Measurements from ENCODE around the gene ATOH1.

The ATOH1 gene

GRCh38 chr4:93828332-93828994, at the start of gene ATOH1:
ATOH1 (plus strand) TSS chr4:93828753; CDS start chr4:93828927, 174 bp downstream.
- intact Hi-C loops (cut with DNase I) = no loop called here
- peak in 13 of 42 donors; percentile 6 to 45 (median 18) for DNase-seq

GRCh38 chr4:93779228-93779627, 49.3 kb upstream of the ATOH1 start:
- no peak for DNase-seq
- intact Hi-C loops (cut with DNase I) = no loop called here

- no peak for DNase-seq
These were observed 48.5 kb upstream of the ATOH1 start for GRCh38 chr4:93780080-93780479.

GRCh38 chr4:93781198-93781597, 47.4 kb upstream of the ATOH1 start:
- intact Hi-C loops (cut with DNase I) = no loop called here
- DNase-seq = no peak

More at GRCh38 chr4:93780080-93780479, 48.5 kb upstream of the ATOH1 start:
- intact Hi-C loops (cut with DNase I) = no loop called here

GRCh38 chr4:93786149-93786548, 42.4 kb upstream of the ATOH1 start:
- DNase-seq = no peak
- intact Hi-C loops (cut with DNase I) = no loop called here

GRCh38 chr4:93788712-93789111, 39.8 kb upstream of the ATOH1 start:
- intact Hi-C loops (cut with DNase I) = no loop called here
- DNase-seq = peak in 1 of 42 donors; percentile 16

GRCh38 chr4:93791570-93792195, 36.9 kb upstream of the ATOH1 start:
- intact Hi-C loops (cut with DNase I) = no loop called here
- DNase-seq = peak; percentile 20 to 88 (median 68)

- intact Hi-C loops (cut with DNase I) = no loop called here
These were observed 26.5 kb upstream of the ATOH1 start for GRCh38 chr4:93802045-93802444.

GRCh38 chr4:93809773-93810172, 18.8 kb upstream of the ATOH1 start:
- peak in 2 of 42 donors; percentile 5 to 24 for DNase-seq
- intact Hi-C loops (cut with DNase I) = no loop called here

More at GRCh38 chr4:93802045-93802444, 26.5 kb upstream of the ATOH1 start:
- no peak for DNase-seq

GRCh38 chr4:93810340-93810992, 18.1 kb upstream of the ATOH1 start:
- DNase-seq = no peak
- intact Hi-C loops (cut with DNase I) = no loop called here

GRCh38 chr4:93813092-93813491, 15.5 kb upstream of the ATOH1 start:
- intact Hi-C loops (cut with DNase I) = no loop called here
- no peak for DNase-seq

GRCh38 chr4:93814141-93814540, 14.4 kb upstream of the ATOH1 start:
- no peak for DNase-seq
- intact Hi-C loops (cut with DNase I) = no loop called here

- intact Hi-C loops (cut with DNase I) = no loop called here
- peak in 23 of 42 donors; percentile 13 to 66 (median 40) for DNase-seq
These were observed 13.8 kb upstream of the ATOH1 start for GRCh38 chr4:93814722-93815121.

GRCh38 chr4:93825551-93826216, 2.9 kb upstream of the ATOH1 start:
- DNase-seq = no peak

GRCh38 chr4:93827272-93827947, 1.1 kb upstream of the ATOH1 start:
- DNase-seq = peak in 1 of 42 donors; percentile 14
- intact Hi-C loops (cut with DNase I) = no loop called here

More at GRCh38 chr4:93825551-93826216, 2.9 kb upstream of the ATOH1 start:
- intact Hi-C loops (cut with DNase I) = no loop called here

GRCh38 chr4:93828995-93829819, 654 bp downstream of the ATOH1 start:
- intact Hi-C loops (cut with DNase I) = no loop called here
- DNase-seq = peak in 1 of 42 donors; percentile 18

GRCh38 chr4:93829820-93830687, 1.5 kb downstream of the ATOH1 start:
- intact Hi-C loops (cut with DNase I) = no loop called here
- DNase-seq = no peak
